ENCODE data around the gene AOPEP. TPM values are rescaled to one million over a fixed set of nuclear protein-coding genes. Genes with fewer than 3 reads are reported as not detected.

Gene AOPEP
- total RNA-seq, 2 experiments from 2014 or later, result 9.5 TPM

GRCh38 chr9:94758031-94758430, 31.5 kb downstream of the AOPEP start:
- DNase-seq, result no peak
- ATAC-seq (ENCODE audit: low read depth), result no peak
- H3K4me1 Mint-ChIP-seq, result peaks cover 4% of the 10 kb centered on the region
- no peaks in the 10 kb centered on the region for H3K9me3 Mint-ChIP-seq
- POLR2A ChIA-PET, result no interaction called here
- peaks cover 7% of the 10 kb centered on the region for H3K36me3 Mint-ChIP-seq
- no peak overlapping the region for H3K4me3 Mint-ChIP-seq
- no peaks in the 10 kb centered on the region for H3K27me3 Mint-ChIP-seq
- no peak overlapping the region for H3K27ac Mint-ChIP-seq

- Mint-ChIP-seq H3K9me3 (no peaks in the 10 kb centered on the region), H3K4me3 (no peak overlapping the region), H3K27me3 (no peaks in the 10 kb centered on the region), H3K36me3 (peaks cover 7% of the 10 kb centered on the region), H3K27ac (no peak overlapping the region), H3K4me1 (peaks cover 4% of the 10 kb centered on the region)
- DNase-seq (no peak), ATAC-seq (ENCODE audit: low read depth) (no peak)
- POLR2A ChIA-PET, result no interaction called here
Measured at GRCh38 chr9:94758880-94759279, 32.4 kb downstream of the AOPEP start.

GRCh38 chr9:94760010-94760409, 33.5 kb downstream of the AOPEP start:
- Mint-ChIP-seq H3K27ac (no peak overlapping the region), H3K36me3 (peaks cover 7% of the 10 kb centered on the region), H3K4me1 (peaks cover 4% of the 10 kb centered on the region), H3K27me3 (no peaks in the 10 kb centered on the region), H3K9me3 (no peaks in the 10 kb centered on the region), H3K4me3 (no peak overlapping the region)
- POLR2A ChIA-PET, result no interaction called here
- ATAC-seq (ENCODE audit: low read depth), result no peak
- no peak for DNase-seq

- Mint-ChIP-seq H3K27ac (no peak overlapping the region), H3K9me3 (no peaks in the 10 kb centered on the region), H3K27me3 (no peaks in the 10 kb centered on the region), H3K4me1 (peaks cover 4% of the 10 kb centered on the region), H3K36me3 (peaks cover 7% of the 10 kb centered on the region), H3K4me3 (no peak overlapping the region)
- DNase-seq (no peak), ATAC-seq (ENCODE audit: low read depth) (no peak)
- POLR2A ChIA-PET, result no interaction called here
Measured at GRCh38 chr9:94760660-94761059, 34.2 kb downstream of the AOPEP start.

- no peak for DNase-seq
- peaks cover 7% of the 10 kb centered on the region for H3K36me3 Mint-ChIP-seq
- peaks cover 4% of the 10 kb centered on the region for H3K4me1 Mint-ChIP-seq
- no peaks in the 10 kb centered on the region for H3K27me3 Mint-ChIP-seq
- H3K4me3 Mint-ChIP-seq, result no peak overlapping the region
- POLR2A ChIA-PET, result no interaction called here
- ATAC-seq (ENCODE audit: low read depth), result no peak
- no peaks in the 10 kb centered on the region for H3K9me3 Mint-ChIP-seq
- H3K27ac Mint-ChIP-seq, result no peak overlapping the region
Measured at GRCh38 chr9:94761481-94761880, 35.0 kb downstream of the AOPEP start.

GRCh38 chr9:94767331-94768072, 41.0 kb downstream of the AOPEP start:
- ATAC-seq (ENCODE audit: low read depth), result no peak
- no peaks in the 10 kb centered on the region for H3K9me3 Mint-ChIP-seq
- no peak overlapping the region for H3K4me3 Mint-ChIP-seq
- no peaks in the 10 kb centered on the region for H3K4me1 Mint-ChIP-seq
- H3K27me3 Mint-ChIP-seq, result no peaks in the 10 kb centered on the region
- POLR2A ChIA-PET, result no interaction called here
- H3K36me3 Mint-ChIP-seq, result peaks cover 3% of the 10 kb centered on the region
- no peak overlapping the region for H3K27ac Mint-ChIP-seq
- no peak for DNase-seq

- DNase-seq, result no peak
- Mint-ChIP-seq H3K4me3 (no peak overlapping the region), H3K36me3 (peaks cover 6% of the 10 kb centered on the region), H3K27ac (no peak overlapping the region), H3K4me1 (no peaks in the 10 kb centered on the region), H3K9me3 (no peaks in the 10 kb centered on the region), H3K27me3 (no peaks in the 10 kb centered on the region)
- POLR2A ChIA-PET, result no interaction called here
- no peak for ATAC-seq (ENCODE audit: low read depth)
Measured at GRCh38 chr9:94768766-94769165, 42.3 kb downstream of the AOPEP start.

GRCh38 chr9:94770334-94770733, 43.8 kb downstream of the AOPEP start:
- H3K27me3 Mint-ChIP-seq, result no peaks in the 10 kb centered on the region
- no peaks in the 10 kb centered on the region for H3K9me3 Mint-ChIP-seq
- DNase-seq (no peak), ATAC-seq (ENCODE audit: low read depth) (no peak)
- H3K27ac Mint-ChIP-seq, result no peak overlapping the region
- H3K36me3 Mint-ChIP-seq, result peaks cover 6% of the 10 kb centered on the region
- no peaks in the 10 kb centered on the region for H3K4me1 Mint-ChIP-seq
- POLR2A ChIA-PET, result no interaction called here
- H3K4me3 Mint-ChIP-seq, result no peak overlapping the region

- no peaks in the 10 kb centered on the region for H3K4me1 Mint-ChIP-seq
- H3K36me3 Mint-ChIP-seq, result peaks cover 6% of the 10 kb centered on the region
- H3K9me3 Mint-ChIP-seq, result no peaks in the 10 kb centered on the region
- no peak overlapping the region for H3K27ac Mint-ChIP-seq
- no peak overlapping the region for H3K4me3 Mint-ChIP-seq
- ATAC-seq (ENCODE audit: low read depth), result no peak
- no peak for DNase-seq
- POLR2A ChIA-PET, result no interaction called here
- no peaks in the 10 kb centered on the region for H3K27me3 Mint-ChIP-seq
Measured at GRCh38 chr9:94771096-94771495, 44.6 kb downstream of the AOPEP start.

GRCh38 chr9:94772144-94772543, 45.6 kb downstream of the AOPEP start:
- no peaks in the 10 kb centered on the region for H3K9me3 Mint-ChIP-seq
- DNase-seq (no peak), ATAC-seq (ENCODE audit: low read depth) (no peak)
- H3K27me3 Mint-ChIP-seq, result no peaks in the 10 kb centered on the region
- H3K36me3 Mint-ChIP-seq, result peaks cover 6% of the 10 kb centered on the region
- H3K27ac Mint-ChIP-seq, result no peak overlapping the region
- no peaks in the 10 kb centered on the region for H3K4me1 Mint-ChIP-seq
- H3K4me3 Mint-ChIP-seq, result no peak overlapping the region
- POLR2A ChIA-PET, result no interaction called here

GRCh38 chr9:94772639-94773303, 46.3 kb downstream of the AOPEP start:
- no peak for DNase-seq
- no peaks in the 10 kb centered on the region for H3K4me1 Mint-ChIP-seq
- H3K4me3 Mint-ChIP-seq, result no peak overlapping the region
- H3K9me3 Mint-ChIP-seq, result no peaks in the 10 kb centered on the region
- no peak for ATAC-seq (ENCODE audit: low read depth)
- peaks cover 4% of the 10 kb centered on the region for H3K36me3 Mint-ChIP-seq
- H3K27ac Mint-ChIP-seq, result no peak overlapping the region
- no peaks in the 10 kb centered on the region for H3K27me3 Mint-ChIP-seq
- POLR2A ChIA-PET, result no interaction called here

- H3K4me1 Mint-ChIP-seq, result no peaks in the 10 kb centered on the region
- ATAC-seq (ENCODE audit: low read depth) (no peak), DNase-seq (no peak)
- H3K27me3 Mint-ChIP-seq, result no peaks in the 10 kb centered on the region
- POLR2A ChIA-PET, result no interaction called here
- H3K27ac Mint-ChIP-seq, result no peak overlapping the region
- H3K36me3 Mint-ChIP-seq, result peaks cover 3% of the 10 kb centered on the region
- H3K9me3 Mint-ChIP-seq, result no peaks in the 10 kb centered on the region
- H3K4me3 Mint-ChIP-seq, result no peak overlapping the region
Measured at GRCh38 chr9:94773655-94774054, 47.2 kb downstream of the AOPEP start.

GRCh38 chr9:94778013-94778412, 51.5 kb downstream of the AOPEP start:
- Mint-ChIP-seq H3K4me3 (no peak overlapping the region), H3K9me3 (no peaks in the 10 kb centered on the region), H3K27ac (no peak overlapping the region), H3K36me3 (peaks cover 3% of the 10 kb centered on the region), H3K4me1 (no peaks in the 10 kb centered on the region), H3K27me3 (no peaks in the 10 kb centered on the region)
- POLR2A ChIA-PET, result interaction anchor here (0.6 kb wide), 1 partner anchor 496 kb away, joined by 4 read pairs; no protein-coding TSS in a partner anchor
- ATAC-seq (ENCODE audit: low read depth) (no peak), DNase-seq (no peak)

- Mint-ChIP-seq H3K27ac (no peak overlapping the region), H3K4me1 (no peaks in the 10 kb centered on the region), H3K4me3 (no peak overlapping the region), H3K9me3 (no peaks in the 10 kb centered on the region), H3K27me3 (no peaks in the 10 kb centered on the region), H3K36me3 (no peaks in the 10 kb centered on the region)
- DNase-seq, result no peak
- POLR2A ChIA-PET, result no interaction called here
- no peak for ATAC-seq (ENCODE audit: low read depth)
Measured at GRCh38 chr9:94779031-94779430, 52.5 kb downstream of the AOPEP start.
